Endothelial cell of umbilical vein (primary cell): ENCODE results near the gene POLR3B. TPM values are rescaled to one million over a fixed set of nuclear protein-coding genes. Genes with fewer than 3 reads are reported as not detected.

ENCODE experiments used
- BruUV-seq: library from RNA; stranded (reverse); fragments of 400-500 nt; replicated peaks from 2 replicates; lab custom pipeline; 2021; lab: Mats Ljungman, UMichigan
- CTCF ChIA-PET: fragments of 300-600, 350-600 bp; sonication (Branson Sonifier 250); formaldehyde crosslinking; loops from one replicate; lab custom pipeline; 2021; ENCODE audit warnings: antibody characterized with exemption, inconsistent platforms; lab: Charles Lee
- POLR2A ChIA-PET: fragments of 300-600, 350-600 bp; sonication (Branson Sonifier 250); formaldehyde crosslinking; loops from one replicate; lab custom pipeline; 2021; ENCODE audit warnings: antibody characterized with exemption, inconsistent platforms; lab: Charles Lee
- DNase-seq: peaks from one replicate; pipeline ENCODE4 v3.0.0-alpha.2; 2011; ENCODE audit warnings: low read depth, low spot score
- FAIRE-seq: peaks from 2 replicates; lab custom pipeline; 2011; peaks lifted over from hg19 to GRCh38; lab: Jason Lieb, UNC
- H2AFZ ChIP-seq: 2 replicates; pipeline ENCODE4 v1.6.0; 2012; ENCODE audit warnings: low read depth, low read length, control low read depth, inconsistent platforms
- H3K27ac ChIP-seq: 2 replicates; pipeline ENCODE4 v1.5.1; 2011; ENCODE audit warnings: low read depth, mild to moderate bottlenecking, control low read depth, low read length, moderate library complexity; ENCODE audit not compliant: insufficient read depth
- H3K27me3 ChIP-seq, 2 experiments: 2 replicates each; pipeline versions ENCODE4 v1.6.0 to v1.6.1; 2011; ENCODE audit warnings: low read length in 2 of 2, mixed read lengths in 1 of 2; ENCODE audit not compliant: control insufficient read depth in 2 of 2, insufficient read depth in 2 of 2
- H3K36me3 ChIP-seq, 2 experiments: 2 replicates in 1 of 2; 3 replicates in 1 of 2; pipeline ENCODE4 v1.5.1; 2011; ENCODE audit warnings: low read length in 2 of 2, mild to moderate bottlenecking in 1 of 2, moderate library complexity in 1 of 2; ENCODE audit not compliant: control insufficient read depth in 2 of 2, insufficient read depth in 2 of 2; ENCODE audit errors: extremely low read depth in 1 of 2
- H3K4me1 ChIP-seq: 3 replicates; pipeline ENCODE4 v1.5.1; 2011; ENCODE audit warnings: mild to moderate bottlenecking, low read length; ENCODE audit not compliant: control insufficient read depth, insufficient read depth; ENCODE audit errors: extremely low read depth
- H3K4me2 ChIP-seq: 2 replicates; pipeline ENCODE4 v1.6.1; 2011; ENCODE audit warnings: low read length, control low read depth, mixed read lengths; ENCODE audit not compliant: insufficient read depth
- H3K4me3 ChIP-seq, 3 experiments: fragments of 200-600 bp in 1 of 3; sonication (generic), shearing (Covaris generic) in 1 of 3; replicated peaks in 1 of 3; 2 replicates each; pipeline ENCODE4 v1.5.1; 2011 to 2016; ENCODE audit warnings: control low read depth in 3 of 3, low read length in 3 of 3, mild to moderate bottlenecking in 2 of 3, inconsistent platforms in 1 of 3, low read depth in 1 of 3, moderate library complexity in 1 of 3; ENCODE audit not compliant: insufficient read depth in 1 of 3
- H3K79me2 ChIP-seq: 2 replicates; pipeline ENCODE4 v1.6.0; 2012; ENCODE audit warnings: low read length, inconsistent platforms; ENCODE audit not compliant: control insufficient read depth, insufficient read depth
- H3K9ac ChIP-seq: replicated peaks from 2 replicates; pipeline ENCODE3; 2011; ENCODE audit warnings: low read length, control low read depth; ENCODE audit not compliant: insufficient read depth; ENCODE audit errors: extremely low read depth
- H3K9me1 ChIP-seq: replicated peaks from 3 replicates; pipeline ENCODE4 v1.6.0; 2011; ENCODE audit warnings: mild to moderate bottlenecking, low read length; ENCODE audit not compliant: control insufficient read depth, insufficient read depth; ENCODE audit errors: extremely low read depth
- H3K9me3 ChIP-seq: replicated peaks from 2 replicates; pipeline ENCODE4 v1.5.1; 2012; ENCODE audit warnings: low read length, inconsistent platforms; ENCODE audit not compliant: control insufficient read depth, insufficient read depth
- H4K20me1 ChIP-seq: replicated peaks from 2 replicates; pipeline ENCODE3; 2011; ENCODE audit warnings: mild to moderate bottlenecking, low read length; ENCODE audit not compliant: control insufficient read depth, insufficient read depth; ENCODE audit errors: extremely low read depth
- EZH2 ChIP-seq: IDR thresholded peaks from 2 replicates; pipeline ENCODE4 v1.6.1; 2012; ENCODE audit warnings: borderline replicate concordance, low read depth, mild to moderate bottlenecking, moderate library complexity, low read length, inconsistent platforms; ENCODE audit not compliant: severe bottlenecking
- FOS ChIP-seq: IDR thresholded peaks from 2 replicates; pipeline ENCODE4 v1.6.1; 2011; ENCODE audit warnings: mild to moderate bottlenecking, low read length, moderate library complexity, borderline replicate concordance; ENCODE audit not compliant: insufficient read depth
- GATA2 ChIP-seq: IDR thresholded peaks from 2 replicates; pipeline ENCODE4 v1.7.0; 2011; ENCODE audit warnings: low read depth, mild to moderate bottlenecking, moderate library complexity, mixed read lengths, low read length; ENCODE audit not compliant: insufficient read length, insufficient read depth
- JUN ChIP-seq: IDR thresholded peaks from 2 replicates; pipeline ENCODE4 v1.6.1; 2011; ENCODE audit warnings: borderline replicate concordance, low read depth; ENCODE audit not compliant: insufficient read length, insufficient read depth
- MAX ChIP-seq: IDR thresholded peaks from 2 replicates; pipeline ENCODE4 v1.6.1; 2011; ENCODE audit not compliant: insufficient read depth, insufficient read length
- MYC ChIP-seq: IDR thresholded peaks from one replicate; pipeline ENCODE4 v1.6.1; 2011; ENCODE audit warnings: mild to moderate bottlenecking, low read depth, low read length
- POLR2A ChIP-seq: IDR thresholded peaks from 2 replicates; pipeline ENCODE4 v1.6.1; 2012; ENCODE audit warnings: low read depth, mild to moderate bottlenecking, control low read depth, low read length
- POLR2AphosphoS5 ChIP-seq: IDR thresholded peaks from 2 replicates; pipeline ENCODE4 v1.6.1; 2012; ENCODE audit warnings: low read depth, mild to moderate bottlenecking, control low read depth, low read length, moderate library complexity; ENCODE audit not compliant: insufficient read depth
- dilution Hi-C: fragments of 300-500 bp; cut with MboI; formaldehyde crosslinking; loops from one replicate; pipeline ENCODE4 v1.15.0; 2019; ENCODE audit warnings: low sequenced_read_pairs; ENCODE audit not compliant: extremely low pct_ligation_motif_present
- intact Hi-C: fragments of 100-400 bp; cut with micrococcal nuclease; formaldehyde crosslinking; loops from one replicate; pipeline ENCODE4 v1.10.0; 2022
- polyA plus RNA-seq, 4 experiments: library from polyadenylated mRNA; depleted of rRNA in 3 of 4; stranded (reverse) in 3 of 4; unstranded in 1 of 4; fragments of >200 nt; gene quantifications; 2 replicates each; pipeline versions ENCODE4 v1.2.1 to v1.2.3, GENCODE V29; 2011 to 2012; ENCODE audit warnings: missing spikeins in 1 of 4
- total RNA-seq: library from RNA; stranded (reverse); gene quantifications from 2 replicates; pipeline ENCODE4 v1.2.3, GENCODE V29; 2021
- TF ChIP-seq, protein P1 (sequence below), 2 donors: IDR thresholded peaks; 1 replicate in 1 of 2; 2 replicates in 1 of 2; pipeline ENCODE4 v1.5.1; 2011; ENCODE audit warnings: low read length in 2 of 2, mild to moderate bottlenecking in 2 of 2, moderate library complexity in 2 of 2, control low read depth in 1 of 2, inconsistent platforms in 1 of 2, low read depth in 1 of 2; ENCODE audit not compliant: insufficient read depth in 1 of 2; ENCODE audit errors: extremely low read depth in 1 of 2

Gene POLR3B
- total and polyA plus RNA-seq, 2 donors (not counting 3 experiments of a cell fraction or from before 2014, with no cell fraction given): 6.0 to 12.3 TPM

- CTCF ChIA-PET: interaction anchor here (2.0 kb wide), 1 partner anchor 35 kb away, joined by 4 read pairs; no protein-coding TSS in a partner anchor
- Histone ChIP-seq H3K27me3 (no peaks in the 10 kb centered on the region), H3K9me1 (no peaks in the 10 kb centered on the region), H3K4me1 (no peaks in the 10 kb centered on the region), H3K79me2 (no peaks in the 10 kb centered on the region), H2AFZ (no peak overlapping the region), H3K27ac (no peak overlapping the region), H4K20me1 (no peaks in the 10 kb centered on the region), H3K36me3 (peaks cover 0 to 2% of the 10 kb centered on the region in 2 experiments), H3K9me3 (no peaks in the 10 kb centered on the region), H3K9ac (no peak overlapping the region), H3K4me2 (no peak overlapping the region), H3K4me3 (no peak overlapping the region)
- TF ChIP-seq POLR2AphosphoS5: no peak
- TF ChIP-seq, protein P1, sequence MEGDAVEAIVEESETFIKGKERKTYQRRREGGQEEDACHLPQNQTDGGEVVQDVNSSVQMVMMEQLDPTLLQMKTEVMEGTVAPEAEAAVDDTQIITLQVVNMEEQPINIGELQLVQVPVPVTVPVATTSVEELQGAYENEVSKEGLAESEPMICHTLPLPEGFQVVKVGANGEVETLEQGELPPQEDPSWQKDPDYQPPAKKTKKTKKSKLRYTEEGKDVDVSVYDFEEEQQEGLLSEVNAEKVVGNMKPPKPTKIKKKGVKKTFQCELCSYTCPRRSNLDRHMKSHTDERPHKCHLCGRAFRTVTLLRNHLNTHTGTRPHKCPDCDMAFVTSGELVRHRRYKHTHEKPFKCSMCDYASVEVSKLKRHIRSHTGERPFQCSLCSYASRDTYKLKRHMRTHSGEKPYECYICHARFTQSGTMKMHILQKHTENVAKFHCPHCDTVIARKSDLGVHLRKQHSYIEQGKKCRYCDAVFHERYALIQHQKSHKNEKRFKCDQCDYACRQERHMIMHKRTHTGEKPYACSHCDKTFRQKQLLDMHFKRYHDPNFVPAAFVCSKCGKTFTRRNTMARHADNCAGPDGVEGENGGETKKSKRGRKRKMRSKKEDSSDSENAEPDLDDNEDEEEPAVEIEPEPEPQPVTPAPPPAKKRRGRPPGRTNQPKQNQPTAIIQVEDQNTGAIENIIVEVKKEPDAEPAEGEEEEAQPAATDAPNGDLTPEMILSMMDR (IDR thresholded peaks at IDR 0.05; ENCODE audit: extremely low read depth in 1 of 2, insufficient read depth in 1 of 2, low read depth in 1 of 2, low read length in 2 of 2): no peak
- TF ChIP-seq MYC: no peak
- TF ChIP-seq POLR2A: no peak
- no peak for TF ChIP-seq GATA2
- TF ChIP-seq MAX: no peak
- TF ChIP-seq EZH2: no peak
- no peak for TF ChIP-seq FOS
- no peak for TF ChIP-seq JUN
- POLR2A ChIA-PET: no interaction called here
- no TSS peak for BruUV-seq
- no peak for FAIRE-seq
- dilution Hi-C loops: no loop called here
- DNase-seq: no peak
- intact Hi-C loops: no loop called here
These were observed 101.6 kb downstream of the POLR3B start for GRCh38 chr12:106459124-106459523.
